Measurements from ENCODE around the gene PWWP2A.

GRCh38 chr5:160159991-160160792 lies 40.9 kb upstream of the PWWP2A start:
- TF ChIP-seq POLR2A (IDR thresholded peaks at IDR 0.05; ENCODE audit: low read length) (no peak), SREBF2 (IDR thresholded peaks at IDR 0.05) (no peak), PHF8 (IDR thresholded peaks at IDR 0.05; ENCODE audit: borderline replicate concordance, low read depth) (no peak), HDAC2 (IDR thresholded peaks at IDR 0.05) (no peak), BHLHE40 (IDR thresholded peaks at IDR 0.05; ENCODE audit: low read depth, low read length) (no peak)
- TF ChIP-seq, protein P1, sequence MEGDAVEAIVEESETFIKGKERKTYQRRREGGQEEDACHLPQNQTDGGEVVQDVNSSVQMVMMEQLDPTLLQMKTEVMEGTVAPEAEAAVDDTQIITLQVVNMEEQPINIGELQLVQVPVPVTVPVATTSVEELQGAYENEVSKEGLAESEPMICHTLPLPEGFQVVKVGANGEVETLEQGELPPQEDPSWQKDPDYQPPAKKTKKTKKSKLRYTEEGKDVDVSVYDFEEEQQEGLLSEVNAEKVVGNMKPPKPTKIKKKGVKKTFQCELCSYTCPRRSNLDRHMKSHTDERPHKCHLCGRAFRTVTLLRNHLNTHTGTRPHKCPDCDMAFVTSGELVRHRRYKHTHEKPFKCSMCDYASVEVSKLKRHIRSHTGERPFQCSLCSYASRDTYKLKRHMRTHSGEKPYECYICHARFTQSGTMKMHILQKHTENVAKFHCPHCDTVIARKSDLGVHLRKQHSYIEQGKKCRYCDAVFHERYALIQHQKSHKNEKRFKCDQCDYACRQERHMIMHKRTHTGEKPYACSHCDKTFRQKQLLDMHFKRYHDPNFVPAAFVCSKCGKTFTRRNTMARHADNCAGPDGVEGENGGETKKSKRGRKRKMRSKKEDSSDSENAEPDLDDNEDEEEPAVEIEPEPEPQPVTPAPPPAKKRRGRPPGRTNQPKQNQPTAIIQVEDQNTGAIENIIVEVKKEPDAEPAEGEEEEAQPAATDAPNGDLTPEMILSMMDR (IDR thresholded peaks at IDR 0.05) = no peak

All from A549 (cell line).